Osteoblast (primary cell): Measurements from ENCODE around the gene FOXC1. TPM values are rescaled to one million over a fixed set of nuclear protein-coding genes. Genes with fewer than 3 reads are reported as not detected.

Source experiments
- DNase-seq: peaks from one replicate; pipeline ENCODE4 v3.0.0; 2011; ENCODE audit warnings: low spot score, mixed read lengths; ENCODE audit not compliant: insufficient read length; ENCODE audit errors: missing footprints
- H2AFZ ChIP-seq: 2 replicates; pipeline ENCODE4 v1.6.0; 2011; ENCODE audit warnings: mild to moderate bottlenecking, low read length
- H3K27ac ChIP-seq: 2 replicates; pipeline ENCODE4 v1.5.1; 2011; ENCODE audit warnings: mild to moderate bottlenecking, low read depth, low read length, moderate library complexity
- H3K27me3 ChIP-seq: 2 replicates; pipeline ENCODE4 v1.6.0; 2012; ENCODE audit warnings: mild to moderate bottlenecking, control low read depth, inconsistent platforms, low read length, moderate library complexity; ENCODE audit not compliant: insufficient read depth
- H3K36me3 ChIP-seq: 2 replicates; pipeline ENCODE4 v1.5.1; 2011; ENCODE audit warnings: mild to moderate bottlenecking, low read length, control low read depth, moderate library complexity; ENCODE audit not compliant: insufficient read depth
- H3K4me1 ChIP-seq: 2 replicates; pipeline ENCODE4 v1.5.1; 2011; ENCODE audit warnings: mild to moderate bottlenecking, low read length, control low read depth, moderate library complexity; ENCODE audit not compliant: insufficient read depth
- H3K4me2 ChIP-seq: 2 replicates; pipeline ENCODE4 v1.6.0; 2011; ENCODE audit warnings: mild to moderate bottlenecking, low read length; ENCODE audit not compliant: insufficient read depth
- H3K4me3 ChIP-seq: fragments of 200-600 bp; sonication (generic); 3 replicates; pipeline ENCODE4 v1.5.1; 2012; ENCODE audit warnings: mild to moderate bottlenecking, low read length, inconsistent platforms; ENCODE audit not compliant: insufficient read depth
- H3K79me2 ChIP-seq: 2 replicates; pipeline ENCODE4 v1.6.0; 2012; ENCODE audit warnings: mild to moderate bottlenecking, low read length, control low read depth, inconsistent platforms; ENCODE audit not compliant: insufficient read depth
- H3K9me3 ChIP-seq: 2 replicates; pipeline ENCODE4 v1.5.1; 2011; ENCODE audit warnings: low read depth, low read length, control low read depth
- H4K20me1 ChIP-seq: 2 replicates; pipeline ENCODE4 v1.6.0; 2012; ENCODE audit warnings: mild to moderate bottlenecking, low read length, control low read depth; ENCODE audit not compliant: insufficient read depth
- total RNA-seq: library from RNA; depleted of rRNA; stranded (reverse); fragments of >200 nt; gene quantifications from 2 replicates; pipeline ENCODE4 v1.2.3, GENCODE V29; 2012
- TF ChIP-seq, protein P1 (sequence below): IDR thresholded peaks from 2 replicates; pipeline ENCODE4 v1.5.1; 2011; ENCODE audit warnings: mild to moderate bottlenecking, low read depth, low read length, moderate library complexity; ENCODE audit errors: extremely low read depth

The FOXC1 gene
- 39.4 and 41.0 TPM in 2 replicates for total RNA-seq

DNA sequence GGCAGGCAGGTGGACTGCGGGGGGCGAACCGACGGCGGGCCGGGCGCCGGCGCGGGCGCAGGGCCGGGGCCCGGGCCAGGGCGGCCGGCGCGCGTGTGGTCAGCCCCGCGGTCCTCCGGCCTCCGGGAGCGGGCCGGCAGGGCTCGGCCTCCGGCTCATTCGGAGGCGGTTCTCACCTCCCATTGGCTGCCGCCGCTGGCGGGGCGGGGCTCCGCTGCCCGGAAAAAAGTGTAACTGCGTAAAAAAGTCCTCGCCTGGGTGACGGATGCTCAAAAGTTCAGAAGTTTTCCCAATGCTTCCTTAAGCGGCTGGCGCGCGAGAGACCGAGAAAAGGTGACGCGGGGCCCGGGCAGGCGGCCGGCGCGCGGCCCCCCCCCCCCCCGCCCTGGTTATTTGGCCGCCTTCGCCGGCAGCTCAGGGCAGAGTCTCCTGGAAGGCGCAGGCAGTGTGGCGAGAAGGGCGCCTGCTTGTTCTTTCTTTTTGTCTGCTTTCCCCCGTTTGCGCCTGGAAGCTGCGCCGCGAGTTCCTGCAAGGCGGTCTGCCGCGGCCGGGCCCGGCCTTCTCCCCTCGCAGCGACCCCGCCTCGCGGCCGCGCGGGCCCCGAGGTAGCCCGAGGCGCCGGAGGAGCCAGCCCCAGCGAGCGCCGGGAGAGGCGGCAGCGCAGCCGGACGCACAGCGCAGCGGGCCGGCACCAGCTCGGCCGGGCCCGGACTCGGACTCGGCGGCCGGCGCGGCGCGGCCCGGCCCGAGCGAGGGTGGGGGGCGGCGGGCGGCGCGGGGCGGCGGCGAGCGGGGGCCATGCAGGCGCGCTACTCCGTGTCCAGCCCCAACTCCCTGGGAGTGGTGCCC is at the start of gene FOXC1:
Gene FOXC1 (plus strand): TSS at position 268 of the 849 bp plus-strand sequence. CDS start 531 bp downstream, at position 799.
- H3K9me3 ChIP-seq, result no peaks in the 10 kb centered on the region
- H4K20me1 ChIP-seq, result peaks cover 22% of the 10 kb centered on the region
- H3K4me1 ChIP-seq, result peaks cover 17% of the 10 kb centered on the region
- peak within 1 kb of the TSS; percentile 73 for H3K27ac ChIP-seq
- H3K36me3 ChIP-seq, result peaks cover 8% of the 10 kb centered on the region
- peak; percentile 100 for DNase-seq
- peak within 1 kb of the TSS; percentile 78 for H3K4me2 ChIP-seq
- peaks cover 44% of the 10 kb centered on the region for H3K79me2 ChIP-seq
- peak within 1 kb of the TSS; percentile 56 for H2AFZ ChIP-seq
- peaks cover 39% of the 10 kb centered on the region for H3K27me3 ChIP-seq
- TF ChIP-seq, protein P1, sequence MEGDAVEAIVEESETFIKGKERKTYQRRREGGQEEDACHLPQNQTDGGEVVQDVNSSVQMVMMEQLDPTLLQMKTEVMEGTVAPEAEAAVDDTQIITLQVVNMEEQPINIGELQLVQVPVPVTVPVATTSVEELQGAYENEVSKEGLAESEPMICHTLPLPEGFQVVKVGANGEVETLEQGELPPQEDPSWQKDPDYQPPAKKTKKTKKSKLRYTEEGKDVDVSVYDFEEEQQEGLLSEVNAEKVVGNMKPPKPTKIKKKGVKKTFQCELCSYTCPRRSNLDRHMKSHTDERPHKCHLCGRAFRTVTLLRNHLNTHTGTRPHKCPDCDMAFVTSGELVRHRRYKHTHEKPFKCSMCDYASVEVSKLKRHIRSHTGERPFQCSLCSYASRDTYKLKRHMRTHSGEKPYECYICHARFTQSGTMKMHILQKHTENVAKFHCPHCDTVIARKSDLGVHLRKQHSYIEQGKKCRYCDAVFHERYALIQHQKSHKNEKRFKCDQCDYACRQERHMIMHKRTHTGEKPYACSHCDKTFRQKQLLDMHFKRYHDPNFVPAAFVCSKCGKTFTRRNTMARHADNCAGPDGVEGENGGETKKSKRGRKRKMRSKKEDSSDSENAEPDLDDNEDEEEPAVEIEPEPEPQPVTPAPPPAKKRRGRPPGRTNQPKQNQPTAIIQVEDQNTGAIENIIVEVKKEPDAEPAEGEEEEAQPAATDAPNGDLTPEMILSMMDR, result no peak
- peak within 1 kb of the TSS; percentile 96 for H3K4me3 ChIP-seq

DNA sequence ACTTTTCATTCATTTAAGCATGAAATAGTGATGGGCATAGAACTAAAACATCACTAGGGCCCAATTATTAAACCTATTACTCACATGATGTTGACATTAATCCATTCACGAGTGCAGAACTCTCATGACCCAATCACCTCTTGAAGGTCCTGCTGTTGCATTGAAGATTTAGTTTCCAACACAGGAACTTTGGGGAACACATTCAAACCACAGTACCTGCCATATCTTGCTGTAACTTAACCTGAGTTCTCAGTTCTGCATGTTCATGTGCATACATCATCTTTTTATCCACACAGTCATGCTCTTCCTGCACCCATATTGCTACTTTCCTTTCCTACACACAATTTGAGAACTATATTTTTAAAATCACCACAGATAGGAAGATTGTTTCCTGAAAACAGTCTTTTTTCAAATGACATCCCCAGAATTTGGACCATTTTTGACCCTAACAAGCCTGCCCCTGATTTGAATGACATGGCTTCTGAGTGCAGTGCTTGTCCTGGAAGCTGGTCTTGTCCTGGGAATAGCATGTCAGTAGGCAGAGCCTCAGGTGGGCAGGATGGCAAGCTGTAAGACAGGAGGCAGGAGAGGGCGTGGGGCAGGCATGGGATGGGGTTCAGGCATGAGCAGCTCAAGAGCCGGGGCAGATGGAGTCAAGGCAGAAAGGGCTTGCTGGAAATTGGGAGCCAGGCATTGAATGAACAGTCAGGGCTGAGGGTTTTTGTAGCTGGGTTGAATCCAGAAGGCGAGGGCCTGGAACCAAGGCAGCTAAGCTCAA is 49.2 kb upstream of the FOXC1 start:
- Histone ChIP-seq H3K27me3 (no peaks in the 10 kb centered on the region), H3K36me3 (no peaks in the 10 kb centered on the region), H3K9me3 (no peaks in the 10 kb centered on the region), H3K4me1 (peaks cover 1% of the 10 kb centered on the region), H2AFZ (no peak overlapping the region), H3K27ac (no peak overlapping the region), H3K4me3 (no peak overlapping the region), H3K79me2 (no peaks in the 10 kb centered on the region), H4K20me1 (no peaks in the 10 kb centered on the region), H3K4me2 (no peak overlapping the region)
- TF ChIP-seq, protein P1, result no peak
- DNase-seq, result peak; percentile 45

DNA sequence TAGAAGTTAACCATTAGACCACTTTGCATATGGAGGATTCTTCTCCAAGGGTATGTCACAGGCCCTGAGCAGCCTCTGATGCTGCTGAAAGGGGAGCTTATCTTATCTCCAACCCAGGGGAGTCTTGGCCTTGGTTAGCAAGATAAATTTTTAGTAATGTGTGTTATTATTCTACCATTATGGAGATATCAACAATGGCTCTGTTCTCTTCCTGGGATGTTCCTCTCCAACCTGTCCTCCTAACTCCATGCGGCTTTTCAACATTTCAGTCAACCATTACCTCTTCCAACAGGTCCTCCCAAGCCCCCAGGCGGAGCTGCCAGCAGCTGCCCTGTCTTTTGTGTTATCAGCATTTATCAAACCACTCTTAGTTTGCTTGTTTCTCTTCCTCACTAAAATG is 48.4 kb upstream of the FOXC1 start:
- no peaks in the 10 kb centered on the region for H3K36me3 ChIP-seq
- no peaks in the 10 kb centered on the region for H3K4me1 ChIP-seq
- H4K20me1 ChIP-seq, result no peaks in the 10 kb centered on the region
- no peak overlapping the region for H2AFZ ChIP-seq
- H3K27me3 ChIP-seq, result no peaks in the 10 kb centered on the region
- TF ChIP-seq, protein P1, result no peak
- H3K4me3 ChIP-seq, result no peak overlapping the region
- no peaks in the 10 kb centered on the region for H3K79me2 ChIP-seq
- H3K4me2 ChIP-seq, result no peak overlapping the region
- no peaks in the 10 kb centered on the region for H3K9me3 ChIP-seq
- no peak overlapping the region for H3K27ac ChIP-seq
- DNase-seq, result no peak
